HG03354 (cell line): ENCODE measurements around the gene MANEAL.

Experiments used
- ATAC-seq: cut with Tn5 transposase; IDR thresholded peaks from one replicate; pipeline ENCODE4 v1.9.1; 2021; ENCODE audit warnings: mild to moderate bottlenecking; ENCODE audit not compliant: unreplicated experiment, poor library complexity, severe bottlenecking

Gene MANEAL

DNA sequence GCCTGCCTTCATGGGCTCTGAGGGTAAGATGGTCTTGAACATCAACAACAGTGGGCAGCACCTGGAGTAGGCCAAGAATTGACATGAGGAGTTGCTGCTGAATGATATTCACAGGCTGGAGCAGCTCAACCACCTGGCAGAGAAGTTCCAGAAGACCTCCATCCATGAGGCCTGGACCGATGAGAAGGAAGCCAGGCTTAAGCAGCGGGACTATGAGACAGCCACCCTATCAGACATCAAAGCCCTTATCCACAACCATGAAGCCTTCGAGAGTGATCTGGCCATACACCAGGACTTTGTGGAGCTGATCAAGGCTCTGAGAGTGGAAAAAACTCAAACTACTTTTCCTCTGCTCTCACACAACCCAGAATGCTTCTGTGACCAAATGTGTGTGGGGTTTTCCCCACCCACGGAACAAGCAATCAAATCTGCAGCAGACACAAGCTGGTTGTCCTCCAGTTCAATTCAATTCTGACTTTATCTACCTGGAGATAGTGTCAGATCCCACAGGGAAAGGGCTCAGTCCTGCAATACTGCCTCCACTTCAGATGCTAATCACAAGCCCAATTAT lies 16.6 kb upstream of the MANEAL start:
- no peak for ATAC-seq

DNA sequence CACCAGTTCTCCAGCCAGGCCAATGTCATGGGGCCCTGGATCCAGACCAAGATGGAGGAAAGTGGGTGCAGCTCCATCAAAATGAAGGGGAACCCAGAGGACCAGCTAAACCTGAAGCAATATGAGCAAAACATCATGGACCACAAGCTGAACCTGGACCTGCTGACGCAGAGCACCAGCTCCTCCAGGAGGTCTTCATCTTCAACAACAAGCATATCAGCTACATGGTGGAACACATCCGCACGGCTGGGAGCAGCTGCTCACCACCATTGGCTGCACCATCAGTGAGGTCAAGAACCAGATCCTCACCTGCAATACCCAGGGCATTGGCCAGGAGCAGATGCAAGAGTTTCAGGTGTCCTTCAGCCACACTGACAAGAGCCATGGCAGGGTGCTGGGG lies 15.0 kb upstream of the MANEAL start:
- no peak for ATAC-seq

- ATAC-seq, result no peak
Observed at GRCh38 chr1:37782491-37782890, 11.2 kb upstream of the MANEAL start.

DNA sequence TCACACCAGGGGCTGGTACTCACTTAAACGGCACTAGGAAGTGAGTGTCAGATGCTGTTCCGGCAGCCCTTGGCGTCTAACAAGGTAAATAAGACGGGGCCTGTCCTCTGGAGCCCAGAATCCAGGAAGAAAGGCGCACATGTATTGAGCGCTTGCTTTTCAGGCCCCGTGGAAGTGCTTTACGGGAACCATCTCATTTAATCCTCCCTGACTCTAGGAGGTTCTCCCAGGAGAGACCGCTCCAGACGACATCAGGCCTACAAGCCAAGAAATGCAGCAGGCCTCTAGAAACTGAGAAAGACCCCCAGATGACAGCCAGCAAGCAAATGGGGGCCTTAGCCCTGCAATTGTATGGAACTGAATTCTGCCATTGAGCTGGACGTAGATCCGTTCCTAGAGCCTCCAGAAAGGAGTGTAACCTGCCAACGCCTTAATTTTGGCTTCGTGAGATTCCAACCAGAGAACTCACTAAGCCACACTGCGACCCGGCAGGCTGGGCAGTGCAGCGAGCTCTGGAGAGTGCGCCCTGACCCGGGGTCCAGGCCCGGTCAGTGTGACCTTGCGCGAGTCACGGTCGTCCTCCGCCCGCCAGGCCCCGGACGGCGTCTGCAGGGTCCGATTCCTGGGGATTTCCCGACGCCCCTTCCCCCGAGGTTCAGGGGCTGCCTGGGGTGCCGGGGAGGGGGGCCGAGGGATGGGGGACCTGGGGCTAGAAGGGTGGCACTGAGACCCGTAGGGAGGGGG lies 532 bp upstream of the MANEAL start:
- no peak for ATAC-seq

GRCh38 chr1:37794372-37795339 lies 1.0 kb downstream of the MANEAL start:
- peak; percentile 33 for ATAC-seq

DNA sequence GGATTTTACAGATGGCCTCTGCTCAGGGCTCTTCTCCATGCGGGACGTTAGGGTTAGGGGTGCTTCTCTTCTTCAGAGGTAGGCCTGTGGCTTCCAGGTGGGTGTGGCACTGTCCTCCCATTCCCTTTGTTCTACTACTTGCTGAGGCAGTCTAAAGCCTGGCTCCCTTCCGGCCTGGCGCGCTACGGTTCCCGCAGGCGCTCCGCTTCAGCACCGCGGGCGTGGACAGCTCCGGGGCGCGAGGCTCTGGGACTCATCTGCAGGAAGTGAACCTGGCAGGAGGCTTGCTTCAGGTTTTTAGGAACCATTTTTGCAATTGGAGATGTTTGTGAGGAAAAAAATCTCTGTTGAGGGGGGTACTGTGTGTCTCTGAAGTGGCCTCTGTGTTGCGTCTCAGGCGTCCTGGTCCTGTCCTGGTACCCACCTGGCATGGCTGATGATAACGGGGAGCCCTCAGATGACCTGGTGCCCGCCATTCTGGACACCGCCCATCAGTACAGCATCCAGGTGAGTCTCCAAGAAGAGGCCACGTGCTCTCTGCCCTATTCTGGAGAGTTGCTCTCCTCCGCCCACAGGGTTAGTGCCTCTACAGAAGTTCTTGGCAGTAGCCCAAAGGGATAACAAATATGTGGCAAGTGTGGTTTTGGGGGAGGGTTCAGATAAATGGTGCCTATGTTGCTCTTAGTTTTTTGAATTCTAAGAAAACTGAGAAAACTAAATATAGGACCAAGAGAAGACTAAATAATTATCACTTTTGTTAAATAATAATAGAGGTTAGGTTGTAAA lies 1.9 kb downstream of the MANEAL start:
- ATAC-seq, result no peak

- ATAC-seq, result no peak
Observed at GRCh38 chr1:37797750-37798345, 4.2 kb downstream of the MANEAL start.

GRCh38 chr1:37802439-37802838 lies 8.8 kb downstream of the MANEAL start:
- ATAC-seq, result no peak

- ATAC-seq, result no peak
Observed at GRCh38 chr1:37807220-37807554, 13.5 kb downstream of the MANEAL start.

DNA sequence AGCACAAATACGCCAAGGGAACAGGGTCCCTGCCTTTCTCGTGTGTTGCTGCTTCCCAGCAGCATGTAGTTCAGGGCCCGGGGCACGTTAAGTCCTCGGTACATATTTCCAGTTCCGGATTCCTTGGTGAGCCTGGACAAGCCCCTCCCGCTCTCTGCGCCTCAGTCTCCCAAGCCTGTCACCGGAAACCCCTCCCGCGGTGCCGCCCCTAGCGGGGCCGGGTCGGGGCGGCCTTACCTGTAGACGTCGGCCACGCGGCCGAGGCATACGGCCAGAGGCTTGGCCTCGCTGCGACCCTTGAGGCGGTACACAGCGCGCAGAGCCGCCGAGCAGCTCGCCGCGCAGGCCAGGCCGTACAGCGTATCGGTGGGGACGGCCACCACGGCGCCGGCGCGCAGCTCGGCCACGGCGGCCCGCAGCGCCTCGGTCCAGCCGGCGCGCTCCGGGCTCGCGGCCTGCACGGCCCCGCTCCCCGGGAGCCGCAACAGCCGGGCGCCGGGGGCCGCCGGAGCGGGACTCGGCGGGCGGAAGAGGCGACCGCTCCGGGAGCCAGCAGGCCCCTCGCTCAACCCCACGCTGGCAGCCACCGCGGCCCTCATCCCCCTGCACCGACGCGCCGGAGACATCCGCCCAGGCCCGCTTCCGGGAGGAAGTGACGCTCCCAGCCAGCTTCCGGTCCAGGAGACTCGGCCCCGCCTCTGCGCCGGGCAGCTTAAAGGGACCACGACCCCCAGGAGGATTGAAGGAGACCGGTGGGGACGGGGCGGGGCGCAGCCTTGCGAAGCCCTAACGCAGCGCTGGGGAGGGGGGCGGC lies 14.1 kb downstream of the MANEAL start, which contains the start of the genes C1orf122 and YRDC:
Gene C1orf122, plus strand, starts transcription at position 236 of the 814 bp plus-strand sequence. CDS start 615 bp downstream, outside the sequence.
Gene YRDC, minus strand, starts transcription at position 654 of the 814 bp plus-strand sequence. Its CDS starts 28 bp downstream, at position 626.
- peak; percentile 93 for ATAC-seq

- ATAC-seq, result peak; percentile 35
Observed at GRCh38 chr1:37808369-37809319, 15.0 kb downstream of the MANEAL start.

- no peak for ATAC-seq
Observed at GRCh38 chr1:37809942-37810341, 16.3 kb downstream of the MANEAL start.

GRCh38 chr1:37811027-37811655 lies 17.5 kb downstream of the MANEAL start:
- ATAC-seq, result no peak

DNA sequence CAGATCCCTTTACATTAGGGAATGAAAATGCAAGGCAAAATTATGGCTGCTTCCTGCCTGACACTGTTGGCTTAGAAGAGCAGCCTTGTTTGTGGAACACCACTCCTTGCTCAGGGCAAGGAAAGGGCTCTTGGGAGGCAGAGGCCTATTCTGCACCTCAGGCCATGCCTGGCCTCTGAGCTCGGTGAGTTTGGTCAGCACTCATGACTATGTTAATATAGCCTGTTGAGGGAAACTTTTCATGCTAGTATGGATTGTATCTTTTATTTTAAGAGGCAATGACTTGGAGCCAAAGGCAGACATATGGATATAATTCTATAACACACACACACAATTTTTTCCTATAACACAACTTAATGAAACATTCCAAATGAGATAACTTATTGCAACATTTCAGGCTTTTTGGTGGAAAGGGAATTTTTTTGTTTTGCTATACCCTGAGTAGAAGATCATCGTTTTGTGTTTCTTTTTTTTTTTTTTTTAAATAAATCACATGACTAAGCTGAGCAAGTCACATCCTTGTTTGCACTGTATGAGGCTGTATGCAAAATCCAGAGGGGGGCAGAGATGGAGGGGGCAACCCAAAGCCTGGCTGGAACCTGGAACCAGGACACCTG lies 20.0 kb downstream of the MANEAL start:
- no peak for ATAC-seq

DNA sequence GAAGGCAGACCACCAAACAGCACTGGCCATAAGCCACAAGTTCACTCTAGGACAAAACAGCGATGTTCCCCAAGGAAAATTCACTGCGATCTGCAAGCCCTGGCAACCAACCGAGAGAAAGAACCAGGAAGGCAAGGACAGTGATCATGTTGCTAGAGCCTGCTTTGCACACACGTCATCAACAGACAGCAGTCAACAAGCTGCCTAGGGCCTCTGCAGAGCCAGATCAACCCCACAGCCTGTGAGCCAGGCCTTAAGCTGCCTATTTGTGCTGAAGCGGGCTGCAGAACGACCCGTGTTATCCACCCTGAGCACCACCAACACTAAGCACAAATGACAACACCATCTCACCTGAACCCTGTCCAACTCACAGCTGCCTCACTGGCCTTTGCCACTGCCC lies 20.6 kb downstream of the MANEAL start:
- no peak for ATAC-seq

- ATAC-seq, result no peak
Observed at GRCh38 chr1:37817481-37817880, 23.8 kb downstream of the MANEAL start.

DNA sequence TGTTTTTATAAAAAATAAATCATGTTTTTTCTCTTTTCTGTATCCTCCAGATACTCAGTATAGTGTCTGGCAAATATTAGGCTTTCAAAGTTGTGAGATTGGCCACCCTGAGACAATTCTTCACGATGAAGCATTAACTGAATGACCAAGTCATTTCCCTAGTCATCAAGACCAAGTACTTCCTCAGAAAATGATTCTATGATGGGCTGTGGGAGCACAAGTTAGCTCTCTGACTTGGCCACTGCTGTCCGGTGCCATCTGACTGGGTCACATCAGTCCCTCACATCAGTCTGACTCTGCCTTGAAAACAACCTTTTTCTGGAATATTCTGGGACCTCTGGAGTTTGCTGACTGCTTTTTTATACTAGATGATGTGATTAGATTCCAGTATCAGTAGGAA lies 27.8 kb downstream of the MANEAL start:
- ATAC-seq, result no peak
